ENCODE measurements around the gene UBE2H.
"Not testable (repeated sequence)": the region's sequence is repeated elsewhere in the genome, so short reads cannot be mapped to it uniquely, and the experiment has no call there.

Gene UBE2H

GRCh38 chr7:129898502-129899160 is 54.1 kb downstream of the UBE2H start:
- H3K4me1 ChIP-seq (ENCODE audit: insufficient read depth, low read length, poor library complexity, severe bottlenecking) = peaks cover 13% of the 10 kb centered on the region
- H3K36me3 ChIP-seq (ENCODE audit: insufficient read depth, low read length) = peaks cover 4% of the 10 kb centered on the region; the same call in 1 of the 2 replicates
- H3F3A ChIP-seq (ENCODE audit: low read depth) = no peaks in the 10 kb centered on the region
- no peak for TF ChIP-seq EZH2phosphoT487 (IDR thresholded peaks at IDR 0.05; ENCODE audit: borderline replicate concordance)
- TF ChIP-seq CTCF (conservative IDR thresholded peaks at IDR 0.05; ENCODE audit: low read length) = no peak
- H3K4me2 ChIP-seq (ENCODE audit: low read depth, low read length, poor library complexity, severe bottlenecking) = no peak overlapping the region
- no peaks in the 10 kb centered on the region for H3K27me3 ChIP-seq (ENCODE audit: insufficient read depth, low read length, poor library complexity, severe bottlenecking)
- no peaks in the 10 kb centered on the region; the same call in 1 of the 2 replicates for H3K79me2 ChIP-seq (ENCODE audit: insufficient read depth, low read length)
- H3K9me3 ChIP-seq (ENCODE audit: insufficient read depth, low read depth, low read length) = no peaks in the 10 kb centered on the region
- H3K9ac ChIP-seq (ENCODE audit: low read depth, low read length, poor library complexity, severe bottlenecking) = no peak overlapping the region
- H3K4me3 ChIP-seq (ENCODE audit: low read length, poor library complexity, severe bottlenecking) = no peak overlapping the region
- H2AFZ ChIP-seq (ENCODE audit: low read length) = no peak overlapping the region
- no peaks in the 10 kb centered on the region for H4K20me1 ChIP-seq (ENCODE audit: insufficient read depth, low read length, poor library complexity, severe bottlenecking)
- H3K9me2 ChIP-seq (replicated peaks; ENCODE audit: low read depth, low read length) = no peaks in the 10 kb centered on the region

GRCh38 chr7:129898007-129898406 is 54.8 kb downstream of the UBE2H start:
- peaks cover 4% of the 10 kb centered on the region; the same call in 1 of the 2 replicates for H3K36me3 ChIP-seq (ENCODE audit: insufficient read depth, low read length)
- H3K9ac ChIP-seq (ENCODE audit: low read depth, low read length, poor library complexity, severe bottlenecking) = no peak overlapping the region
- no peak overlapping the region for H3K4me3 ChIP-seq (ENCODE audit: low read length, poor library complexity, severe bottlenecking)
- no peaks in the 10 kb centered on the region for H3K27me3 ChIP-seq (ENCODE audit: insufficient read depth, low read length, poor library complexity, severe bottlenecking)
- H3K9me2 ChIP-seq (replicated peaks; ENCODE audit: low read depth, low read length) = no peaks in the 10 kb centered on the region
- H2AFZ ChIP-seq (ENCODE audit: low read length) = no peak overlapping the region
- H3K4me1 ChIP-seq (ENCODE audit: insufficient read depth, low read length, poor library complexity, severe bottlenecking) = peaks cover 7% of the 10 kb centered on the region
- H3F3A ChIP-seq (ENCODE audit: low read depth) = no peaks in the 10 kb centered on the region
- no peaks in the 10 kb centered on the region; the same call in 1 of the 2 replicates for H3K79me2 ChIP-seq (ENCODE audit: insufficient read depth, low read length)
- TF ChIP-seq CTCF (conservative IDR thresholded peaks at IDR 0.05; ENCODE audit: low read length) (no peak), EZH2phosphoT487 (IDR thresholded peaks at IDR 0.05; ENCODE audit: borderline replicate concordance) (no peak)
- H3K4me2 ChIP-seq (ENCODE audit: low read depth, low read length, poor library complexity, severe bottlenecking) = no peak overlapping the region
- no peaks in the 10 kb centered on the region for H3K9me3 ChIP-seq (ENCODE audit: insufficient read depth, low read depth, low read length)
- H4K20me1 ChIP-seq (ENCODE audit: insufficient read depth, low read length, poor library complexity, severe bottlenecking) = no peaks in the 10 kb centered on the region

- Histone ChIP-seq H3K27me3 (ENCODE audit: insufficient read depth, low read length, poor library complexity, severe bottlenecking) (no peaks in the 10 kb centered on the region), H3F3A (ENCODE audit: low read depth) (no peaks in the 10 kb centered on the region), H3K79me2 (ENCODE audit: insufficient read depth, low read length) (no peaks in the 10 kb centered on the region; the same call in 1 of the 2 replicates), H2AFZ (ENCODE audit: low read length) (no peak overlapping the region), H3K9me3 (ENCODE audit: insufficient read depth, low read depth, low read length) (no peaks in the 10 kb centered on the region), H3K4me1 (ENCODE audit: insufficient read depth, low read length, poor library complexity, severe bottlenecking) (no peaks in the 10 kb centered on the region), H3K9ac (ENCODE audit: low read depth, low read length, poor library complexity, severe bottlenecking) (no peak overlapping the region), H3K9me2 (replicated peaks; ENCODE audit: low read depth, low read length) (no peaks in the 10 kb centered on the region), H3K4me3 (ENCODE audit: low read length, poor library complexity, severe bottlenecking) (no peak overlapping the region), H3K36me3 (ENCODE audit: insufficient read depth, low read length) (peaks cover 4% of the 10 kb centered on the region; the same call in 1 of the 2 replicates), H3K4me2 (ENCODE audit: low read depth, low read length, poor library complexity, severe bottlenecking) (no peak overlapping the region), H4K20me1 (ENCODE audit: insufficient read depth, low read length, poor library complexity, severe bottlenecking) (no peaks in the 10 kb centered on the region)
- no peak for TF ChIP-seq EZH2phosphoT487 (IDR thresholded peaks at IDR 0.05; ENCODE audit: borderline replicate concordance)
- TF ChIP-seq CTCF (conservative IDR thresholded peaks at IDR 0.05; ENCODE audit: low read length) = no peak
These were observed 56.0 kb downstream of the UBE2H start for GRCh38 chr7:129896568-129897382.

GRCh38 chr7:129894184-129894583 is 58.6 kb downstream of the UBE2H start:
- H3K4me1 ChIP-seq (ENCODE audit: insufficient read depth, low read length, poor library complexity, severe bottlenecking); H3K27me3 ChIP-seq (ENCODE audit: insufficient read depth, low read length, poor library complexity, severe bottlenecking); H3K4me2 ChIP-seq (ENCODE audit: low read depth, low read length, poor library complexity, severe bottlenecking); H3K36me3 ChIP-seq (ENCODE audit: insufficient read depth, low read length); H3K79me2 ChIP-seq (ENCODE audit: insufficient read depth, low read length); H3K4me3 ChIP-seq (ENCODE audit: low read length, poor library complexity, severe bottlenecking); H4K20me1 ChIP-seq (ENCODE audit: insufficient read depth, low read length, poor library complexity, severe bottlenecking); H2AFZ ChIP-seq (ENCODE audit: low read length); H3K9ac ChIP-seq (ENCODE audit: low read depth, low read length, poor library complexity, severe bottlenecking); H3F3A ChIP-seq (ENCODE audit: low read depth); H3K9me3 ChIP-seq (ENCODE audit: insufficient read depth, low read depth, low read length); H3K9me2 ChIP-seq (replicated peaks; ENCODE audit: low read depth, low read length): not testable (repeated sequence)

Data from Loucy (cell line).